K562 (cell line): Measurements from ENCODE around the gene OR51V1. TPM values are rescaled to one million over a fixed set of nuclear protein-coding genes. Genes with fewer than 3 reads are reported as not detected.

Source experiments
- CHCHD3 ChIP-seq: fragments of 250-450 bp; sonication (Bioruptor Pico); IDR thresholded peaks from 2 replicates; pipeline ENCODE4 v2.1.2; 2022; ENCODE audit warnings: mild to moderate bottlenecking
- DPF2 ChIP-seq: fragments of 450-650 bp; IDR thresholded peaks from 2 replicates; pipeline ENCODE4 v1.6.1; 2016
- MAFG ChIP-seq: fragments of 450-650 bp; conservative IDR thresholded peaks from 2 replicates; pipeline ENCODE4 v1.6.1; 2016; ENCODE audit warnings: missing genetic modification characterization, missing compliant biosample characterization
- NELFE ChIP-seq: IDR thresholded peaks from 2 replicates; pipeline ENCODE4 v1.6.1; 2011; ENCODE audit warnings: mild to moderate bottlenecking; ENCODE audit not compliant: insufficient read depth, insufficient read length
- NFYB ChIP-seq: IDR thresholded peaks from 2 replicates; pipeline ENCODE4 v1.6.1; 2011; ENCODE audit warnings: mild to moderate bottlenecking, moderate library complexity; ENCODE audit not compliant: insufficient read length; ENCODE audit errors: extremely low read depth
- SAP30 ChIP-seq: fragments of 200-600 bp; sonication (generic); IDR thresholded peaks from 2 replicates; pipeline ENCODE4 v1.6.1; 2012; ENCODE audit warnings: borderline replicate concordance, low read depth, mild to moderate bottlenecking, moderate library complexity, low read length, control low read depth, inconsistent platforms; ENCODE audit not compliant: insufficient read depth, poor library complexity, severe bottlenecking
- SP2 ChIP-seq: IDR thresholded peaks from 2 replicates; pipeline ENCODE4 v1.6.1; 2011; ENCODE audit warnings: mild to moderate bottlenecking, low read depth, low read length, moderate library complexity; ENCODE audit not compliant: poor library complexity, severe bottlenecking; ENCODE audit errors: extremely low read depth
- YY1 ChIP-seq, 3 experiments: IDR thresholded peaks; 2 replicates each; pipeline ENCODE4 v1.6.1; 2011; ENCODE audit warnings: low read length in 2 of 3, mild to moderate bottlenecking in 2 of 3, moderate library complexity in 2 of 3, borderline replicate concordance in 1 of 3, control low read depth in 1 of 3, low read depth in 1 of 3; ENCODE audit not compliant: insufficient read depth in 3 of 3, insufficient replicate concordance in 2 of 3, control insufficient read depth in 1 of 3, insufficient read length in 1 of 3; ENCODE audit errors: extremely low read depth in 1 of 3
- ZKSCAN1 ChIP-seq: fragments of 150-350 bp; IDR thresholded peaks from 2 replicates; pipeline ENCODE4 v1.6.1; 2016; ENCODE audit warnings: low read depth, low read length
- ZNF12 ChIP-seq: sonication (generic); formaldehyde crosslinking; IDR thresholded peaks from 2 replicates; pipeline ENCODE4 v1.4.0; 2020; ENCODE audit warnings: mild to moderate bottlenecking, missing genetic modification reagents
- ZNF140 ChIP-seq: fragments of 250-450 bp; sonication (Bioruptor Pico); IDR thresholded peaks from 2 replicates; pipeline ENCODE4 v1.8.0; 2021; ENCODE audit warnings: moderate library complexity, mild to moderate bottlenecking, inconsistent platforms
- ZNF41 ChIP-seq: fragments of 250-450 bp; sonication (Bioruptor Pico); conservative IDR thresholded peaks from 2 replicates; pipeline ENCODE4 v1.4.0; 2020; ENCODE audit warnings: mild to moderate bottlenecking
- polyA plus RNA-seq, 8 experiments: library from polyadenylated mRNA; depleted of rRNA in 4 of 8; stranded (reverse) in 5 of 8; unstranded in 3 of 8; fragments of >200 nt; fragmentation: Nextera tagmentation in 2 of 8; fragmentation: Illumina TruSeq in 1 of 8; extraction: Ambion mirVana in 2 of 8; extraction: Trizol in 1 of 8; gene quantifications; 2 replicates each; pipeline versions ENCODE4 v1.2.1 to v1.2.3, GENCODE V29; 2011 to 2014; ENCODE audit warnings: inconsistent platforms in 1 of 8, missing spikeins in 1 of 8
- total RNA-seq, 7 experiments: library from RNA; depleted of rRNA in 6 of 7; stranded (reverse); fragments of >200 nt in 6 of 7; fragmentation: Illumina TruSeq in 2 of 7; extraction: Trizol in 2 of 7; gene quantifications; 2 replicates each; pipeline versions ENCODE4 v1.2.1 to v1.2.3, GENCODE V29; 2011 to 2021; ENCODE audit warnings: low replicate concordance in 1 of 7
- TF ChIP-seq, protein P1 (sequence below): fragments of 450-650 bp; formaldehyde crosslinking; IDR thresholded peaks from 2 replicates; pipeline ENCODE4 v1.4.0; 2020; ENCODE audit warnings: mild to moderate bottlenecking, moderate library complexity
- TF ChIP-seq, protein P2 (sequence below): sonication (generic); IDR thresholded peaks from 2 replicates; pipeline ENCODE4 v1.6.1; 2016
- TF ChIP-seq, protein P3 (sequence below): fragments of 450-650 bp; IDR thresholded peaks from 2 replicates; pipeline ENCODE4 v1.7.0; 2016; ENCODE audit warnings: borderline replicate concordance
- TF ChIP-seq, protein P4 (sequence below): sonication (generic); formaldehyde crosslinking; IDR thresholded peaks from 2 replicates; pipeline ENCODE4 v1.5.0; 2020; ENCODE audit warnings: missing genetic modification reagents
- TF ChIP-seq, protein P5 (sequence below): fragments of 250-450 bp; sonication (Bioruptor Pico); IDR thresholded peaks from 2 replicates; pipeline ENCODE4 v1.4.0; 2020; ENCODE audit warnings: mild to moderate bottlenecking, moderate library complexity, borderline replicate concordance
- TF ChIP-seq, protein P6 (sequence below): sonication (generic); formaldehyde crosslinking; IDR thresholded peaks from 2 replicates; pipeline ENCODE4 v1.8.1; 2023; ENCODE audit warnings: mild to moderate bottlenecking, missing genetic modification reagents

The OR51V1 gene
- total and polyA plus RNA-seq, 9 of the 15 experiments (the other 6 are each of a cell fraction or from before 2014, with no cell fraction given), result not detected

DNA sequence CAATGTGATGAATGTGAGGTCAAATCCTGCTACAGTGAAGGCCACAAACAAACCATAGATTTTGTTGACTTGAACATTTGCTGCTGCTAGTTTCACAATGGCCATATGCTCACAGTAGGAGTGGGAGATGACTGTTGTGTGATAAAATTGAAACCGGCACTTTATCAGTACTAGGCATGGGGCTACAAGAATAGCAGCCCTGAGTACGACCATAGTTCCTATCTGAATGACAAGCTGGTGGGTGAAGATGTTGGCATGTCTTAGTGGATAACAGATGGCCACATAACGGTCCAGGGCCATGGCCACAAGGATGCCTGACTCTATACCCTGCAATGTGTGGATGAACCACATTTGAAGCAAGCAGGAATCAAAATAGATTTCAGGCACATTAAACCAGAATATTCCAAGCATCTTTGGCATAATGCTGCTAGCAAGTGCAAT, 48.7 kb downstream of the OR51V1 start (continued):
- TF ChIP-seq, protein P1, sequence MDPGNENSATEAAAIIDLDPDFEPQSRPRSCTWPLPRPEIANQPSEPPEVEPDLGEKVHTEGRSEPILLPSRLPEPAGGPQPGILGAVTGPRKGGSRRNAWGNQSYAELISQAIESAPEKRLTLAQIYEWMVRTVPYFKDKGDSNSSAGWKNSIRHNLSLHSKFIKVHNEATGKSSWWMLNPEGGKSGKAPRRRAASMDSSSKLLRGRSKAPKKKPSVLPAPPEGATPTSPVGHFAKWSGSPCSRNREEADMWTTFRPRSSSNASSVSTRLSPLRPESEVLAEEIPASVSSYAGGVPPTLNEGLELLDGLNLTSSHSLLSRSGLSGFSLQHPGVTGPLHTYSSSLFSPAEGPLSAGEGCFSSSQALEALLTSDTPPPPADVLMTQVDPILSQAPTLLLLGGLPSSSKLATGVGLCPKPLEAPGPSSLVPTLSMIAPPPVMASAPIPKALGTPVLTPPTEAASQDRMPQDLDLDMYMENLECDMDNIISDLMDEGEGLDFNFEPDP (CRISPR knock-in tag), result no peak
- TF ChIP-seq NFYB, result no peak
- TF ChIP-seq ZNF140, result no peak
- TF ChIP-seq ZKSCAN1, result 0 out of 2 replicates have a peak, but pooled peaks have one; percentile 56
- no peak for TF ChIP-seq MAFG (tag)
- no peak for TF ChIP-seq NELFE
- TF ChIP-seq, protein P2, sequence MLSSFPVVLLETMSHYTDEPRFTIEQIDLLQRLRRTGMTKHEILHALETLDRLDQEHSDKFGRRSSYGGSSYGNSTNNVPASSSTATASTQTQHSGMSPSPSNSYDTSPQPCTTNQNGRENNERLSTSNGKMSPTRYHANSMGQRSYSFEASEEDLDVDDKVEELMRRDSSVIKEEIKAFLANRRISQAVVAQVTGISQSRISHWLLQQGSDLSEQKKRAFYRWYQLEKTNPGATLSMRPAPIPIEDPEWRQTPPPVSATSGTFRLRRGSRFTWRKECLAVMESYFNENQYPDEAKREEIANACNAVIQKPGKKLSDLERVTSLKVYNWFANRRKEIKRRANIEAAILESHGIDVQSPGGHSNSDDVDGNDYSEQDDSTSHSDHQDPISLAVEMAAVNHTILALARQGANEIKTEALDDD, result peak; percentile 86
- TF ChIP-seq, protein P3, sequence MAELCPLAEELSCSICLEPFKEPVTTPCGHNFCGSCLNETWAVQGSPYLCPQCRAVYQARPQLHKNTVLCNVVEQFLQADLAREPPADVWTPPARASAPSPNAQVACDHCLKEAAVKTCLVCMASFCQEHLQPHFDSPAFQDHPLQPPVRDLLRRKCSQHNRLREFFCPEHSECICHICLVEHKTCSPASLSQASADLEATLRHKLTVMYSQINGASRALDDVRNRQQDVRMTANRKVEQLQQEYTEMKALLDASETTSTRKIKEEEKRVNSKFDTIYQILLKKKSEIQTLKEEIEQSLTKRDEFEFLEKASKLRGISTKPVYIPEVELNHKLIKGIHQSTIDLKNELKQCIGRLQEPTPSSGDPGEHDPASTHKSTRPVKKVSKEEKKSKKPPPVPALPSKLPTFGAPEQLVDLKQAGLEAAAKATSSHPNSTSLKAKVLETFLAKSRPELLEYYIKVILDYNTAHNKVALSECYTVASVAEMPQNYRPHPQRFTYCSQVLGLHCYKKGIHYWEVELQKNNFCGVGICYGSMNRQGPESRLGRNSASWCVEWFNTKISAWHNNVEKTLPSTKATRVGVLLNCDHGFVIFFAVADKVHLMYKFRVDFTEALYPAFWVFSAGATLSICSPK, result no peak
- TF ChIP-seq, protein P4, sequence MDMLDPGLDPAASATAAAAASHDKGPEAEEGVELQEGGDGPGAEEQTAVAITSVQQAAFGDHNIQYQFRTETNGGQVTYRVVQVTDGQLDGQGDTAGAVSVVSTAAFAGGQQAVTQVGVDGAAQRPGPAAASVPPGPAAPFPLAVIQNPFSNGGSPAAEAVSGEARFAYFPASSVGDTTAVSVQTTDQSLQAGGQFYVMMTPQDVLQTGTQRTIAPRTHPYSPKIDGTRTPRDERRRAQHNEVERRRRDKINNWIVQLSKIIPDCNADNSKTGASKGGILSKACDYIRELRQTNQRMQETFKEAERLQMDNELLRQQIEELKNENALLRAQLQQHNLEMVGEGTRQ (CRISPR knock-in tag), result no peak
- TF ChIP-seq, protein P5, sequence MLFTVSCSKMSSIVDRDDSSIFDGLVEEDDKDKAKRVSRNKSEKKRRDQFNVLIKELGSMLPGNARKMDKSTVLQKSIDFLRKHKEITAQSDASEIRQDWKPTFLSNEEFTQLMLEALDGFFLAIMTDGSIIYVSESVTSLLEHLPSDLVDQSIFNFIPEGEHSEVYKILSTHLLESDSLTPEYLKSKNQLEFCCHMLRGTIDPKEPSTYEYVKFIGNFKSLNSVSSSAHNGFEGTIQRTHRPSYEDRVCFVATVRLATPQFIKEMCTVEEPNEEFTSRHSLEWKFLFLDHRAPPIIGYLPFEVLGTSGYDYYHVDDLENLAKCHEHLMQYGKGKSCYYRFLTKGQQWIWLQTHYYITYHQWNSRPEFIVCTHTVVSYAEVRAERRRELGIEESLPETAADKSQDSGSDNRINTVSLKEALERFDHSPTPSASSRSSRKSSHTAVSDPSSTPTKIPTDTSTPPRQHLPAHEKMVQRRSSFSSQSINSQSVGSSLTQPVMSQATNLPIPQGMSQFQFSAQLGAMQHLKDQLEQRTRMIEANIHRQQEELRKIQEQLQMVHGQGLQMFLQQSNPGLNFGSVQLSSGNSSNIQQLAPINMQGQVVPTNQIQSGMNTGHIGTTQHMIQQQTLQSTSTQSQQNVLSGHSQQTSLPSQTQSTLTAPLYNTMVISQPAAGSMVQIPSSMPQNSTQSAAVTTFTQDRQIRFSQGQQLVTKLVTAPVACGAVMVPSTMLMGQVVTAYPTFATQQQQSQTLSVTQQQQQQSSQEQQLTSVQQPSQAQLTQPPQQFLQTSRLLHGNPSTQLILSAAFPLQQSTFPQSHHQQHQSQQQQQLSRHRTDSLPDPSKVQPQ (CRISPR knock-in tag), result no peak
- TF ChIP-seq, protein P6, sequence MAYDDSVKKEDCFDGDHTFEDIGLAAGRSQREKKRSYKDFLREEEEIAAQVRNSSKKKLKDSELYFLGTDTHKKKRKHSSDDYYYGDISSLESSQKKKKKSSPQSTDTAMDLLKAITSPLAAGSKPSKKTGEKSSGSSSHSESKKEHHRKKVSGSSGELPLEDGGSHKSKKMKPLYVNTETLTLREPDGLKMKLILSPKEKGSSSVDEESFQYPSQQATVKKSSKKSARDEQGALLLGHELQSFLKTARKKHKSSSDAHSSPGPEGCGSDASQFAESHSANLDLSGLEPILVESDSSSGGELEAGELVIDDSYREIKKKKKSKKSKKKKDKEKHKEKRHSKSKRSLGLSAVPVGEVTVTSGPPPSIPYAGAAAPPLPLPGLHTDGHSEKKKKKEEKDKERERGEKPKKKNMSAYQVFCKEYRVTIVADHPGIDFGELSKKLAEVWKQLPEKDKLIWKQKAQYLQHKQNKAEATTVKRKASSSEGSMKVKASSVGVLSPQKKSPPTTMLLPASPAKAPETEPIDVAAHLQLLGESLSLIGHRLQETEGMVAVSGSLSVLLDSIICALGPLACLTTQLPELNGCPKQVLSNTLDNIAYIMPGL (CRISPR knock-in tag), result no peak
- TF ChIP-seq DPF2, result peak; percentile 95
- TF ChIP-seq SP2, result no peak
- TF ChIP-seq CHCHD3 (CRISPR knock-in tag), result no peak
- no peak for TF ChIP-seq YY1 (IDR thresholded peaks at IDR 0.05; ENCODE audit: borderline replicate concordance in 1 of 3, control insufficient read depth in 1 of 3, extremely low read depth in 1 of 3, insufficient read depth in 3 of 3, insufficient read length in 1 of 3, insufficient replicate concordance in 2 of 3, low read depth in 1 of 3, low read length in 2 of 3)
- TF ChIP-seq SAP30, result no peak
- no peak for TF ChIP-seq ZNF41 (CRISPR knock-in tag)
- no peak for TF ChIP-seq ZNF12 (CRISPR knock-in tag)
